Putamen (tissue), 1 donor: ENCODE measurements around the gene BHLHE40.
"Not testable (repeated sequence)": the region's sequence is repeated elsewhere in the genome, so short reads cannot be mapped to it uniquely, and the experiment has no call there.

ENCODE experiments used
- DNase-seq: peaks from one replicate; pipeline ENCODE4 v3.0.0-alpha.2; 2016; ENCODE audit warnings: low spot score

The BHLHE40 gene

GRCh38 chr3:4961865-4962264, 17.4 kb upstream of the BHLHE40 start:
- not testable (repeated sequence) for DNase-seq

DNA sequence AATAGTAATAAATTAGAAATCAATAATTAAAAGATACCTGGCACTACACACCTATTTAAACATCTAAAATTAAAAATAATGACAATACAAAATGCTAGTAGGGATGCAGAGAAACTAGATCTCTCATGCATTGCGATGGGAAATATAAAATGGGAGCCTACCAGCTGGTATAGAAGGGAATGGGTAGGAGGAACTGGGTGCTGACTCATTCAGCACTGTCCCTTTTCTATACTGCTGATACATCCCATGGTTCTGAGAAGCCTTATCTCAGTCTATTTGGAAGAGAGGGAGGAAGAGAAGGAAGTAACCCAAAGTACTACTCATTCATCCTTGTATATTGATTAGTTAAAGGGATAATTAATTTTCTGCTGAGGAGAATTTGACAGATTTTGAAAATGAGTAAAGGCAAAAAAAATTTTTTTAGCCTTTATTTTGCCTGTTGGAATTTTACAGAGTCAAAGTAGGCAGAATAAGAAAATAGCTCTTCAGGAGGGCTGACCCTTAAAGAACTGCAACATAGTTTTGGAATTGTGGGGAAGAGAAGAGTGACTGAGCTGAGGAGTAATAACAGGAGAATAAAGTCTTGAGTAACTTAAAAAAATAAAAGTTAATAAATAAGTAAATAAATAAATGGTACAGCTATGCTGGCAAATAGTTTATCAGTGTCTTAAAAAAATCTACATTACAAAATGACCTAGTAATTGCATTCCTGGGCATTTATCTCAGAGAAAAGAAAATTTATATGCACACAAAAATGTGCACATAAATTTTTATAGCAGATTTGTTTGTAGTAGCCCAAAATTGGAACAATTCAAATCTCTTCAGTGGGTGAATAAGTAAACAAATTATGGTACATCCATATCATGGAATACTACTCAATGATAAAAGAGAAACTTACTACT, 15.3 kb upstream of the BHLHE40 start:
- DNase-seq: no peak

DNA sequence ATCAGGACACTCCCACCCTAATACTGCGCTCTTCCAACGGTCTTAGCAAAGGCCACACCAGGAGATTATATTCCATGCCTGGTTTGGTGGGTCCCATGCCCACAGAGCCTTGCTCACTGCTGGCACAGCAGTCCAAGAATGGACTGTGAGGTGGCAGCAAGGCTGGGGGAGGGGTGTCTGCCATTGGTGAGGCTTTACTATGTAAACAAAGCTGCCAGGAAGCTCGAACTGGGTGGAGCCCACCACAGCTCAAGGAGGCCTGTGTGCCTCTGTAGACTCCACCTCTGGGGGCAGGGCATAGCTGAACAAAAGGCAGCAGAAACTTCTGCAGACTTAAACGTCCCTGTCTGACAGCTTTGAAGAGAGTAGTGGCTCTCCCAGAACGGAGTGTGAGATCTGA, 13.2 kb upstream of the BHLHE40 start:
- DNase-seq: not testable (repeated sequence)

- not testable (repeated sequence) for DNase-seq
Measured at GRCh38 chr3:4967683-4968082, 11.6 kb upstream of the BHLHE40 start.

DNA sequence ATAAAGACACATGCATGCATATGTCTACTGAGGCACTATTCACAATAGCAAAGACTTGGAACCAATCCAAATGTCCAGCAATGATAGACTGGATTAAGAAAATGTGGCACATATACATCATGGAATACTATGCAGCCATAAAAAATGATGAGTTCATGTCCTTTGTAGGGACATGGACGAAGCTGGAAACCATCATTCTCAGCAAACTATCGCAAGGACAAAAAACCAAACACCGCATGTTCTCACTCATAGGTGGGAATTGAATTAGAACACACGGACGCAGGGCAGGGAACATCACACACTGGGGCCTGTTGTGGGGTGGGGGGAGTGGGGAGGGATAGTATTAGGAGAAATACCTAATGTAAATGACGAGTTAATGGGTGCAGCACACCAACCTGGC, 7.8 kb upstream of the BHLHE40 start:
- DNase-seq: not testable (repeated sequence)

- DNase-seq: no peak
Measured at GRCh38 chr3:4971838-4972237, 7.4 kb upstream of the BHLHE40 start.

GRCh38 chr3:4972652-4973643, 6.3 kb upstream of the BHLHE40 start:
- DNase-seq: no peak

GRCh38 chr3:4974154-4974553, 5.1 kb upstream of the BHLHE40 start:
- no peak for DNase-seq

- no peak for DNase-seq
Measured at GRCh38 chr3:4976109-4976508, 3.1 kb upstream of the BHLHE40 start.

DNA sequence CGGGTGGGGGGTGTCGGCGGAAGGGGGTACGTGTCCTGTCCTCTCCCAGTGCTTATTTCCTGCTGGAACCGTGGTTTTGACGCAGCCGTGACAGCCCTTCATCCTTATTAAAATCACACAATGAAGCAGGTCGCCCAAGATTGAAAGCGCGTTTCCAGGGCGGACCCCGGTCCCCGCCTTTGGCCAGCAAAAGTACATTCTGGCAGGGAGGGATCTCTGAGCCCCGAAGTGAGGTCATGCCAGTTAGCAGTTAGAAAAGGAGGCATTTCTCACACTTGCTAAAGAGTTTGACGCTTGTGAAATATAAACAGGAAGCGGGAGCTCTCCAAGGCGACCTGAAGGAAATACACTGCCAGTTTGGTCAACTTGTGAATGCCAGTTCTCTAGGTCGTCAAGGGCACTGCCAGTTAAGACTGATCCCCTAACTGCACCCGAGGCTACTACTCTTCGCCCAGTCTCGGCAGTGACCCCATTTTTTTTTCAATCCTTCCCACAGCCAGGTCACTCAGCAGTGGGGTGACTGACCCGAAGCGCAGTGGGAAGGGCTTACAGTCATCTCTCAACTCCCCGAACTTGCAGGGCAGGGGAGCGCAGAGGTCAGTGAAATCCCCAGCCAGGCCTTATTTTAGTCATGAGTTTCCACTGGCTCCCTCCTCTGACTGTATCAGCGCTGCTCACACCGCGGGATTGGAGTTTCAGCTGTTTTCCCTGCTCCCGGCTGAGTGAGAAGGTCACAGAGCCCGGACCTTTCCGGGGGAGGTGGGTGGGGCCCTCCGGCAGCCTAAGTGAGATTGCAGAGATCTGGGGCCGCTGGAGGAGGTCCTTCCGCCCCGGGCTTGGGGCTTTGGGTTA, 2.0 kb upstream of the BHLHE40 start:
- DNase-seq: no peak

GRCh38 chr3:4977853-4978203, 1.4 kb upstream of the BHLHE40 start:
- no peak for DNase-seq

DNA sequence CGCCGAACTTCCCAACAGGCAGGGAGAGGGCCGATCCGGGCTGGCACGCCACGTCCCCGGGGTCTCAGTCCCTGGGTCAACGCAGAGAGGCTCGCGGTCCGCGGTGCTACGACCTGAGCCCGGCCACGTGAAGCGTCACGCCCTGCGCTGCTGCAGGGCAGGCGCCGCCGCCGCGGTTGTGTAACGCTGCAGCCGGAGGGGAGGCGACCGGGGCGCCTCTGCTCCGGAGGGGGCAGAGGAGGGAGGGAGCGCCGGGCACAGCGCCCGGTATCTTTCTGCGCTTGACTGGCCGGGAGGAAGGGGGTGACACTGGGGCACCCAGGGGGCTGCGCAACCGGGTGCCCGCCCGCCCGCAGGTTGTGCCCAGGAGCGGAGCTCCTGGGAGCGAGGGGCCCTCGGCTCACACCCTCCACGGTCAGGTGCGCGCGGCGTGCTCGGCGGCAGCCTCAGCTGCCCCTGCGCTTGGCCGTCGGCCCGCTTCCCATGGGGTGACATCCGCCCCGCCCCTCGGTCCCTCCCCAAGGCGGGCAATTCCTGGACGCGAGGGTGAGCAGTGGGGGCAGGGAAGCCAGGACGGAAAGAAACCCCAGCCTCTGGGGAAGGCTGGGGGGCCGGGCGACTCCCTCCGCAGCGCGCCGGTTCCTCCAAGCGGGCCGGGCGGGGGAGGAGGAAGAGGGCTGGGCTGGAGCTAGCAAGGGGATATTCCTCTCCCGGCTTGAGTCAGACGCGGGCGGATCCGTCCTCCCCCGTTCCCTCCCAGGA, 852 bp upstream of the BHLHE40 start:
- DNase-seq: peak; percentile 90

DNA sequence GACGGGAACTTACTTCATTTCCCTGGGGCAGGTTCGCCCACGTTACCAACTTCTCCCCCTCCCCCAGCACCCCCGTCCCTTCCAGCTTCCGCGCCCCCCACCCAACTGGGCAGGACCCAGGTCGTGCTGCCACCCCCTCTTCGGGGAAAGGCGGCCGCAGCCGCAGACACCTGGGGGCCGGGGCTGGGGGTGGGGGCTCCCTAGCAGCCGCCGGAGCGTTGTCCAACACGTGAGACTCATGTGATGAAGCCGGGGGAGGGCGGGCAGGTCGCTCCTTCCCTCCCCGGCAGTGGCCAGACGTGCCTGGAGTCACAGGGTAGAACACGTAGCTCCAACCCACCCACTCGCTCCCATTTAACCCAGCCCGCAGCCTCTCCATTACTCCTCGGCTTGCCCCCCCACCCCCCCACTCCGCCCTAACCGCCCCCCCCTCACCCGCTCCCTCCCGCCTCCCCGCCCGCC, 240 bp upstream of the BHLHE40 start:
- DNase-seq: peak; percentile 85

DNA sequence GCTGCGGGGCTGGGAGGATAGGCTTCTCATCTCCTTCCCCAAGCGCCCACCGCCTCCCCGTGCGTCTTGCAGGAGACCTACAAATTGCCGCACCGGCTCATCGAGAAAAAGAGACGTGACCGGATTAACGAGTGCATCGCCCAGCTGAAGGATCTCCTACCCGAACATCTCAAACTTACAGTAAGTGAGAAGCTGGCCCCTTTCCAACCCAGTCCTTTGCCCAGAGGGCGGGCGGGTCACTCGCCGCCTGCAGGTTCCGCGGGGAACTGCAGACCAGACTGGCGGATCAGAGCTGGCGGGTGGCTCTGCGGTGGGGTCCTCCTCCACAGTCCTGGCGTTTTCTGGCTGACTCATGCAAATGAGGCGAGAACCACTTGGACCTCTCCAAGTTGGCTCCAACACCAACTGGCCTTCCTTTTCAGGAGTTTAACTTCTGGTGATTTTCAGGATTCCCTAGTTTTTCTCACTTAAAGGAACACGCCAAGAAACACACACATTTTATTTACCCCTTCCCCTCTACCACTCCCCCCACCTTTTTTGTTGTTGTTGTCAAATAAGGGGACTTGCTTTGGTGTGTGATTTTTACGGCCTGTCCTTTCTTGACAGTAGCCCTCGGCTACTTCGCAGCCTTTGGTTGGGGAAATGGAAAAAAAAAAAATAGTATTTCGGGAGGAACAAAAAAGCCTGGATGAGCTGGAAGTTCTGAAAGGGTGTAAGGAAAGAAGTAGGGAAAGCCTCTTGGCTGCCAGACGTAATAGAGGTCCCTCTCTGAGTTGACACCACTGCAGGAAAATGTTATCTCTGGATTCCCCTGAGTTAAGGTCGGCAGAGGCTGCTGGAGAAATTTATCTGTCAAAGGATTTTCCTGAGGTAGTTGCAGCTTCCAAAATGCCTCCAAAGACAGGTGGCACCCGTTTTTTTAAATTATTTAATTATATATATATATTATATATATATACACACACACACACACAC, 1.3 kb downstream of the BHLHE40 start:
- DNase-seq: peak; percentile 74

- DNase-seq: no peak
Measured at GRCh38 chr3:4981294-4981664, 2.0 kb downstream of the BHLHE40 start.

- DNase-seq: no peak
Measured at GRCh38 chr3:4981665-4982494, 2.6 kb downstream of the BHLHE40 start.

DNA sequence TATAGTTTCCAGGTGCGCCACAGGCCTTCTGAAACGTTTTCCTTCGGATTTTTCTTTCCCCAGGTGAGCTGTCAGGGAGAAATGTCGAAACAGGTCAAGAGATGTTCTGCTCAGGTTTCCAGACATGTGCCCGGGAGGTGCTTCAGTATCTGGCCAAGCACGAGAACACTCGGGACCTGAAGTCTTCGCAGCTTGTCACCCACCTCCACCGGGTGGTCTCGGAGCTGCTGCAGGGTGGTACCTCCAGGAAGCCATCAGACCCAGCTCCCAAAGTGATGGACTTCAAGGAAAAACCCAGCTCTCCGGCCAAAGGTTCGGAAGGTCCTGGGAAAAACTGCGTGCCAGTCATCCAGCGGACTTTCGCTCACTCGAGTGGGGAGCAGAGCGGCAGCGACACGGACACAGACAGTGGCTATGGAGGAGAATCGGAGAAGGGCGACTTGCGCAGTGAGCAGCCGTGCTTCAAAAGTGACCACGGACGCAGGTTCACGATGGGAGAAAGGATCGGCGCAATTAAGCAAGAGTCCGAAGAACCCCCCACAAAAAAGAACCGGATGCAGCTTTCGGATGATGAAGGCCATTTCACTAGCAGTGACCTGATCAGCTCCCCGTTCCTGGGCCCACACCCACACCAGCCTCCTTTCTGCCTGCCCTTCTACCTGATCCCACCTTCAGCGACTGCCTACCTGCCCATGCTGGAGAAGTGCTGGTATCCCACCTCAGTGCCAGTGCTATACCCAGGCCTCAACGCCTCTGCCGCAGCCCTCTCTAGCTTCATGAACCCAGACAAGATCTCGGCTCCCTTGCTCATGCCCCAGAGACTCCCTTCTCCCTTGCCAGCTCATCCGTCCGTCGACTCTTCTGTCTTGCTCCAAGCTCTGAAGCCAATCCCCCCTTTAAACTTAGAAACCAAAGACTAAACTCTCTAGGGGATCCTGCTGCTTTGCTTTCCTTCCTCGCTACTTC, 3.8 kb downstream of the BHLHE40 start:
- DNase-seq: no peak
